GM10266 (cell line): ENCODE data around the gene CHMP2B.
"Not testable (repeated sequence)": the region's sequence is repeated elsewhere in the genome, so short reads cannot be mapped to it uniquely, and the experiment has no call there.

Experiments used
- DNase-seq: peaks from one replicate; pipeline ENCODE4 v3.0.0; 2012; ENCODE audit errors: extremely low spot score
- CTCF ChIP-seq: IDR thresholded peaks from 2 replicates; pipeline ENCODE4 v1.5.1; 2012; ENCODE audit warnings: mild to moderate bottlenecking, low read depth; ENCODE audit not compliant: control insufficient read depth, insufficient read depth; ENCODE audit errors: missing control alignments

The CHMP2B gene

GRCh38 chr3:87227835-87228144 lies 681 bp downstream of the CHMP2B start:
- TF ChIP-seq CTCF = no peak
- no peak for DNase-seq

- no peak for DNase-seq
- no peak for TF ChIP-seq CTCF
Measured at GRCh38 chr3:87228316-87228715, 1.2 kb downstream of the CHMP2B start.

GRCh38 chr3:87229113-87229512 lies 2.0 kb downstream of the CHMP2B start:
- DNase-seq = no peak
- TF ChIP-seq CTCF = no peak

- no peak for TF ChIP-seq CTCF
- no peak for DNase-seq
Measured at GRCh38 chr3:87233805-87234204, 6.7 kb downstream of the CHMP2B start.

GRCh38 chr3:87236093-87236492 lies 9.0 kb downstream of the CHMP2B start:
- TF ChIP-seq CTCF = no peak
- DNase-seq = no peak

- no peak for DNase-seq
- TF ChIP-seq CTCF = no peak
Measured at GRCh38 chr3:87246662-87247429, 19.7 kb downstream of the CHMP2B start.

- no peak for TF ChIP-seq CTCF
- DNase-seq = no peak
Measured at GRCh38 chr3:87247430-87247773, 20.3 kb downstream of the CHMP2B start.

GRCh38 chr3:87248231-87248630 lies 21.1 kb downstream of the CHMP2B start:
- DNase-seq = not testable (repeated sequence)
